HG03558 (cell line): ENCODE data around the gene C11orf58.

ENCODE experiments used
- ATAC-seq: cut with Tn5 transposase; IDR thresholded peaks from one replicate; pipeline ENCODE4 v1.9.1; 2021; ENCODE audit warnings: moderate number of reproducible peaks; ENCODE audit not compliant: unreplicated experiment; ENCODE audit errors: extremely low read depth

Gene C11orf58

DNA sequence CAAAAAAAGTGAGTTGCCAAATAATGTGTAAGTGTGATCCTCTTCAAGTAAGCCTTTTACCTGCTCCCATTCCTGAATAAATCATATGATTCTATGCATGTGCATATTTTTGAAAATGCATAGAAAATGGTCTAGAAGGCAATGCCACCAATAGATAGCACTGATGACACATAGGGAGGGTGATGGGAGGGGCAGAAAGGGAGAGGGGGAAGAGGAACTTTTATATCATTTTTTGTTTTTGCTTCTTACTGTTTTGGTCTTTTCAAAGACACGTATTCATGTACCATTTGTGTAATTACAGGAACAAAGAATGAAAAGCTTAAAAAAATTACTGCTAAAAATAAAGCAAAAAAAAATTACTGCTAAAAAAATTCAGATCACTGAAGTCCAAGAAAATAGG is 60.8 kb downstream of the C11orf58 start:
- ATAC-seq = no peak

DNA sequence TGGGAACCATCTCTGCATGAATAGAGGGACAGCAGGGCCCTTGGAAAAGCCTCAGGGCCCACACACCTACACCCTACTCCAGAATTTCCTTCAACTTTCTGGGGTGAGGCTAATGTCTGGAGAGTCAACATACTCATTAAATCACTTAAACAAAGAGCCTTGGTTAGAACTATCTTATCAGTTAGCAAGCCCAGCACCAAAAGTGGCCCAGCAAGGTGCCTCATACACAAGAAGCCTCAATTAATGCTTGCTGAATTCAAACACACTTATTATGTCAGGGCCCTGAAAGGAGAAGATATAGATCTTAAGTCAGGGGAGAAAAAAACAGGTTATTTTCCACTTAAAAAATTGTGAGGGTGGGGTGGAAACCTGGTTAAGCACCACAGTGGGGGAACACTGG is 61.4 kb downstream of the C11orf58 start:
- ATAC-seq = no peak

DNA sequence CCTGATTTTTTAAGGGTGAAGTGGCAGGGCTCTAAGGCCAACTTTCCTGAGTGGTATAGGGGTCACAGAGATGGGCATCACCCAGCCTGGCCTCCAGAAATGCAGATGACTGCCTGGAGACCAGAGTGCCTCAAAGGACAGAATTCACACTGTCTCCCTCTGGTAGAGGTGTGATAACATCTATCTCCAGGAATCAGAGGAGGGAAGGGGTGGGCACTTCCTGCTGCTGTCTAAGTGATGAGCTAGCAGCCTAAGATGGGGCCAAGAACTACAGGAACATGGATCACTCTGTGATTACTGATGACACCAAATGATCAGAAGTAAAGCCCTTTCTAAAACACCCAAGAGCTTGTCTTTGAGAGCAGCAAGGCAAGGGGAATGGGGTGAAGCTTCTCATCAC is 61.9 kb downstream of the C11orf58 start:
- ATAC-seq = no peak

DNA sequence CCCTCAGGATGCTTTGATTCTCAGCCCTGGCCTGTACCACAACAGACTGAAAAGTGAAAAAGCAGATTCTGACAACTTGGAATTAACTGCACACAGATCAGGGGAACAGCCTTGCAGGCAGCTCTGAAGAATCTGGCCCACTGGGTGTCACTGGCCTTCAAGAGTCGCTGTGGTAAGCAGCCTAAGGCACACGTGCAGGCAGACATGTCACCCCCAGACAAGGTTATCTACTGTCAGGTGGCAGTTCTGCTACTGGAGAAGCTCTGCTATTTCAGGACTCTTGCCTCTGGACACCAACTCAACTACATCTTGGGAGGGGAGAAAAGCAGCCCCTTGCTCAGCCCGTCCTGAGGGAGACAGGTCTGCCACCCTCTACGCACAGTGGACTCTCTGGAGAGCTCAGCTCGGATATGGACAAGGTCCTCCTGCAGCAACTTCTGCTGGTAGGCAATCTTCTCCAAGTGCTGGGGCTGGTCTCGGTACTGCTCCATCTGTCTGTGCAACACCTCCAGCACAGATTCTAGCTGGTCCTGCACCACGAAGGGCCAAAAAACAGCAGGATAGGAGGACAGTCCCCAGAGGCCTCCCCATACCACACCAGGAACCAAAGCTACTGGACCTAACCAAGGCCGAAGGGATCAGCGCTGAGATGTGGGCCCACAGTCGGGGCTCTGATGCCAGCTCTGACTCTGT is 63.0 kb downstream of the C11orf58 start:
- ATAC-seq = no peak

DNA sequence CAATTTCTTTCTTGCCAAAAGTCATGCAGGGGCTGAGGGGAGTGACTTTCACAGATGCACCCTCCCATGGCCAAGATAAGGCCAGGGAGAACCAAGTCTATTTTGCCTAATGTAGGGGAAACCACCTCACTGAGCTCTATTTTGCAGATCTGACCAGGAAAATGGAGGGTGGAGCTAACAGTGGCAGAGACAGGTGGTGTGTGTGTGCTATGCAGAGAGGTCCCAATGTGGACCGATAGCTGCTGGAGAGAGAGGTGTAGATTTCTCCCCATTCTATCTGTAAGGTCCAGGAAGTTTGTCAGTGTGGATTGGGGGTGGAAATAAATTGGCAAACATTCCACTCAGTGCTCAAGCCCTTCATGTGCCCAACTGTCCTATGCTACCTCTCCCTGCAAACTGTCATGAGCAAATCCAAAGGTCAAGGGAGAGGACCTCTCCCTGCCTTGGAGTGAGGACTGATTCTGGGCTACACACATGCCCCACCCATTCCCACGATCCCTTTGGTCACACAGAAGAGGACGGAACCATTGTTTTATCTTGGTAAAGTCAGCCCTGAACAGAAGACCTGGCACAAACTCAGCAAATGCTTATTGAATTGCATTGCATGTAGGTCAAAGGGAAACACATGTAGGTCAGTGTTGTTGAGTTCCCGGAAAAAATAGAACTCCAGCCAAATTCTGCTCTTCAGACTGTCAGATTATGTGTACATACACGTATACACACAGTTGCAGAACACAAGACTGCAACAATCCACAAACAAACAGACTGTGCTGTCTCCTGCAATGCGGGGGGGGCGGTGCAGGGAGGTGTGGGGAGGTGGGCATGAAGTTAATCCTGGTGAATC is 65.9 kb downstream of the C11orf58 start:
- ATAC-seq = no peak

DNA sequence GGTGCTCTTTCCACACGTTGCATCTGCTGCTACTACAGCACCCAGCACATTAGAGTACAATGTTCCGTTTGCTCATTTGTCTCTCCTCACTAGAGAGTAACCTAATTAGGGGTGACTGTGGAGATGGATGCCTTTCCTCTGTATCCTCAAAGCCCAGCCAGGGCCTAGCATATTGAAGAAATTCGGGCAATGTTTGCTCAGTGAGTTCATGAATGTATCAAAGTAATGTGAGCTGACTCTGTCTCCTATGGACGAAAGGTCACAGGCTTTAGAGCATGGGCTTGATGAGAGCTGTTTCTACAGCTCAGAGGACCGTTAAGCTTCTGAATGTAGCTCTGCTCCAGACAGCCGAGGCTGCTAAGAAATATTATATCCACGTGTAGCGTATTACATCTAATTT is 67.5 kb downstream of the C11orf58 start:
- no peak for ATAC-seq

DNA sequence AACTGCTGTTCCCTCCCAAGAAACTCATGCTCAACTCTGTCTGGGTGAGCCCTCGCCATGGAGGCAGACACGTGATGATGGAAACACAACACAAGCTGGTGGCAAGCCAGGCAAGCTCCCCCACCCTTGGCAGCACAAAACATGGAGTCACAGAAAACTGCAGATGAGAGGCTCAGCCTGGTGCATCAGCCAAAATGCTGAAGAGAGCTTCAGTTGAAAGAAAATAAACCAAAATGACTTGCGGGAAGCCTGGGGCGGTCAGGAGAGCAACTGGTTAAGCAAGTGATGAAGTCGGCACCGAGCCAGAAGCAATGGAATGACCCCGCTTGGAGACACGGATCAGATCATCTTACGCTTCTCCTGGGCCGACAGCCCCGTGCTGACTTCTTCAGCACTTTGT is 68.3 kb downstream of the C11orf58 start:
- no peak for ATAC-seq

DNA sequence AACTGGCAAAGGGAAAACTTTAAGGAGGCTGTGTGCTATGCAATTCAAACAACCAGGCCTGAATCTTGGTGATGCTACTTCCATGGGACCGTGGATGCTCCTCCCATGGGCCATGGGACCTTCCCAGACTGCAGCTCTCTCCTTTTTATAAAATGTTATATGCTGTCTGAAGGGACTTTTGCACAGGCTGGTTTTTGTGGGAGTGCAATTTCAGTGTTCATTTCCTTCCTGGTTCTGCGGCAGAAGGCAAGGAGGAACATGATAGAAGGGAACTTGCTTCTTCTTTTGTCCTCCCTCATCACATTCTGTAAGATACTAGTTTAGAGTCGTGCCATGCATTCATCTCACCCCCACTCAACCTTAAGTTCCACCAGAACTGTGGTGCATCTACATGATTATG is 68.9 kb downstream of the C11orf58 start:
- ATAC-seq = no peak
